ENCODE measurements around the gene CDH26.

DNA sequence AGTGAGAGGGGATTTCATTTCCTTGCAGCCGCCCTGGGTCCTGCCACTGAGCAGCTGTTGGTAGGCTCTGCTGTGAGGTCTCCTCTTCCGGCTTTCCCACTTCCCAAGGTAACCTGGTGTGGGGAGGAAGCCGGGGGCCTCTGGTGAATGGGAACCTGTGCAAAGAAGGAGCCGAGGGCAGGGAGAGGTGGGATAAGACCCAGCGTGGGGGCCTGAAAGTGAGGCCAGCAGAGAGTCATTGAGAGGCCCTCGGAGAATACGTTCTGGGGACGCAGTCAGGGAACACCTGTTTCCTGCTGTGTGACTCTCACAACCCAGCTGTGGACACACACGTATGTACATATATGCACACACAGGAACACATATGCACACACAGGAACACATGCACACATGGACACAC lies 100.7 kb downstream of the CDH26 start:
- TF ChIP-seq NFIC (IDR thresholded peaks at IDR 0.05) = no peak
- no peak for TF ChIP-seq ZEB2 (IDR thresholded peaks at IDR 0.05)
